Loucy (cell line): Measurements from ENCODE around the gene SLC28A1.

Experiments
- H2AFZ ChIP-seq: fragments of 200-600 bp; sonication (generic); 2 replicates; pipeline ENCODE4 v1.6.0; 2016; ENCODE audit warnings: antibody characterized with exemption, mild to moderate bottlenecking, low read length, moderate library complexity
- H3F3A ChIP-seq: fragments of 200-600 bp; 2 replicates; pipeline ENCODE4 v1.6.0; 2016; ENCODE audit warnings: antibody characterized with exemption, low read depth, mild to moderate bottlenecking
- H3K27me3 ChIP-seq: fragments of 200-600 bp; sonication (generic); 2 replicates; pipeline ENCODE4 v1.6.1; 2014; ENCODE audit warnings: low read length, mild to moderate bottlenecking; ENCODE audit not compliant: insufficient read depth, poor library complexity, severe bottlenecking
- H3K36me3 ChIP-seq: fragments of 200-600 bp; sonication (generic); 2 replicates; pipeline ENCODE4 v1.6.1; 2016; ENCODE audit warnings: low read length; ENCODE audit not compliant: insufficient read depth
- H3K4me1 ChIP-seq: fragments of 200-600 bp; sonication (generic); 2 replicates; pipeline ENCODE4 v1.5.1; 2014; ENCODE audit warnings: low read length, mild to moderate bottlenecking; ENCODE audit not compliant: insufficient read depth, poor library complexity, severe bottlenecking
- H3K4me2 ChIP-seq: fragments of 200-600 bp; sonication (generic); 2 replicates; pipeline ENCODE4 v1.6.0; 2014; ENCODE audit warnings: antibody characterized with exemption, low read length, low read depth, mild to moderate bottlenecking; ENCODE audit not compliant: poor library complexity, severe bottlenecking
- H3K4me3 ChIP-seq: fragments of 200-600 bp; sonication (generic); 2 replicates; pipeline ENCODE4 v1.5.1; 2014; ENCODE audit warnings: low read length, mild to moderate bottlenecking, mixed read lengths; ENCODE audit not compliant: poor library complexity, severe bottlenecking
- H3K79me2 ChIP-seq: fragments of 200-600 bp; sonication (generic); 2 replicates; pipeline ENCODE4 v1.6.1; 2014; ENCODE audit warnings: low read length; ENCODE audit not compliant: insufficient read depth
- H3K9ac ChIP-seq: fragments of 200-600 bp; sonication (generic); 2 replicates; pipeline ENCODE4 v1.6.0; 2014; ENCODE audit warnings: mild to moderate bottlenecking, low read depth, low read length, moderate library complexity; ENCODE audit not compliant: poor library complexity, severe bottlenecking
- H3K9me2 ChIP-seq: fragments of 200-600 bp; sonication (generic); replicated peaks from 2 replicates; pipeline ENCODE4 v1.6.1; 2016; ENCODE audit warnings: low read depth, low read length, mixed read lengths
- H3K9me3 ChIP-seq: fragments of 200-600 bp; sonication (generic); 2 replicates; pipeline ENCODE4 v1.6.1; 2014; ENCODE audit warnings: mild to moderate bottlenecking, antibody characterized with exemption, low read length, low read depth; ENCODE audit not compliant: insufficient read depth
- H4K20me1 ChIP-seq: fragments of 200-600 bp; sonication (generic); 2 replicates; pipeline ENCODE4 v1.6.0; 2014; ENCODE audit warnings: antibody characterized with exemption, low read length, mild to moderate bottlenecking; ENCODE audit not compliant: insufficient read depth, poor library complexity, severe bottlenecking
- CTCF ChIP-seq: fragments of 200-600 bp; sonication (generic); conservative IDR thresholded peaks from 2 replicates; pipeline ENCODE4 v1.5.1; 2014; ENCODE audit warnings: mild to moderate bottlenecking, antibody characterized with exemption, low read length
- EZH2phosphoT487 ChIP-seq: fragments of 200-600 bp; IDR thresholded peaks from 2 replicates; pipeline ENCODE4 v1.6.1; 2018; ENCODE audit warnings: antibody characterized with exemption, mild to moderate bottlenecking, moderate library complexity, borderline replicate concordance

Gene SLC28A1

GRCh38 chr15:84950570-84951111 is 66.2 kb downstream of the SLC28A1 start:
- H3F3A ChIP-seq: no peaks in the 10 kb centered on the region
- H2AFZ ChIP-seq: no peak overlapping the region
- H3K4me1 ChIP-seq: no peaks in the 10 kb centered on the region
- no peak overlapping the region for H3K4me3 ChIP-seq
- H3K9me2 ChIP-seq: no peaks in the 10 kb centered on the region
- no peak for TF ChIP-seq EZH2phosphoT487
- TF ChIP-seq CTCF: no peak
- H3K27me3 ChIP-seq: no peaks in the 10 kb centered on the region
- H4K20me1 ChIP-seq: no peaks in the 10 kb centered on the region
- no peaks in the 10 kb centered on the region for H3K79me2 ChIP-seq
- no peaks in the 10 kb centered on the region for H3K36me3 ChIP-seq
- H3K9ac ChIP-seq: no peak overlapping the region
- H3K4me2 ChIP-seq: no peak overlapping the region
- no peaks in the 10 kb centered on the region for H3K9me3 ChIP-seq

- TF ChIP-seq EZH2phosphoT487: no peak
- no peak for TF ChIP-seq CTCF
- Histone ChIP-seq H2AFZ (no peak overlapping the region), H3K79me2 (no peaks in the 10 kb centered on the region), H3K27me3 (no peaks in the 10 kb centered on the region), H3K4me3 (no peak overlapping the region), H3K36me3 (no peaks in the 10 kb centered on the region), H4K20me1 (no peaks in the 10 kb centered on the region), H3K9me2 (no peaks in the 10 kb centered on the region), H3K4me2 (no peak overlapping the region), H3K4me1 (no peaks in the 10 kb centered on the region), H3F3A (no peaks in the 10 kb centered on the region), H3K9me3 (no peaks in the 10 kb centered on the region), H3K9ac (no peak overlapping the region)
Measured at GRCh38 chr15:84951736-84952135, 67.3 kb downstream of the SLC28A1 start.

GRCh38 chr15:84953136-84953535 is 68.7 kb downstream of the SLC28A1 start:
- H3K4me2 ChIP-seq: no peak overlapping the region
- no peaks in the 10 kb centered on the region for H3K9me2 ChIP-seq
- no peak for TF ChIP-seq EZH2phosphoT487
- no peak for TF ChIP-seq CTCF
- H4K20me1 ChIP-seq: no peaks in the 10 kb centered on the region
- no peaks in the 10 kb centered on the region for H3K4me1 ChIP-seq
- H3K79me2 ChIP-seq: no peaks in the 10 kb centered on the region
- H3K36me3 ChIP-seq: no peaks in the 10 kb centered on the region
- no peak overlapping the region for H3K4me3 ChIP-seq
- H2AFZ ChIP-seq: no peak overlapping the region
- H3K9me3 ChIP-seq: no peaks in the 10 kb centered on the region
- H3K9ac ChIP-seq: no peak overlapping the region
- no peaks in the 10 kb centered on the region for H3K27me3 ChIP-seq
- H3F3A ChIP-seq: no peaks in the 10 kb centered on the region
